GM12878 (cell line): ENCODE measurements around the gene ESPNL.

ENCODE experiments used
- ATF2 ChIP-seq: IDR thresholded peaks from 2 replicates; pipeline ENCODE4 v1.6.1; 2012; ENCODE audit warnings: low read length, inconsistent platforms
- BCL11A ChIP-seq: IDR thresholded peaks from 2 replicates; pipeline ENCODE4 v1.6.1; 2011; ENCODE audit warnings: low read depth, low read length
- CBFB ChIP-seq: IDR thresholded peaks from 2 replicates; pipeline ENCODE4 v1.6.1; 2016; ENCODE audit warnings: antibody characterized with exemption, low read depth
- CTCF ChIP-seq, 3 experiments: IDR thresholded peaks in 2 of 3; conservative IDR thresholded peaks in 1 of 3; 2 replicates each; pipeline ENCODE4 v1.5.1; 2011; ENCODE audit warnings: low read depth in 3 of 3, low read length in 3 of 3, mild to moderate bottlenecking in 3 of 3, control low read depth in 2 of 3, moderate library complexity in 2 of 3, inconsistent platforms in 1 of 3, mixed read lengths in 1 of 3; ENCODE audit not compliant: control insufficient read depth in 2 of 3, insufficient read depth in 1 of 3; ENCODE audit errors: extremely low read depth in 1 of 3
- E4F1 ChIP-seq: fragments of 450-650 bp; IDR thresholded peaks from 2 replicates; pipeline ENCODE4 v1.6.1; 2018; ENCODE audit warnings: borderline replicate concordance, mild to moderate bottlenecking; ENCODE audit not compliant: partially characterized antibody
- EZH2 ChIP-seq: IDR thresholded peaks from 2 replicates; pipeline ENCODE4 v1.6.1; 2012; ENCODE audit warnings: low read depth, mild to moderate bottlenecking, control low read depth, inconsistent platforms, low read length, borderline replicate concordance; ENCODE audit not compliant: control insufficient read depth
- NR2C2 ChIP-seq: IDR thresholded peaks from 2 replicates; pipeline ENCODE4 v1.6.1; 2011; ENCODE audit warnings: borderline replicate concordance, low read depth; ENCODE audit not compliant: control insufficient read depth, insufficient read length
- PBX3 ChIP-seq: IDR thresholded peaks from 2 replicates; pipeline ENCODE4 v1.6.1; 2011; ENCODE audit warnings: mild to moderate bottlenecking, low read depth, low read length, moderate library complexity; ENCODE audit not compliant: insufficient replicate concordance
- POLR2AphosphoS2 ChIP-seq: IDR thresholded peaks from 2 replicates; pipeline ENCODE4 v1.6.1; 2011; ENCODE audit warnings: low read depth, mild to moderate bottlenecking, low read length, improper control_type of control experiment, moderate library complexity
- POLR2AphosphoS5 ChIP-seq: IDR thresholded peaks from 2 replicates; pipeline ENCODE4 v1.6.1; 2011; ENCODE audit warnings: mild to moderate bottlenecking, low read length, inconsistent platforms
- RAD21 ChIP-seq: IDR thresholded peaks from 2 replicates; pipeline ENCODE4 v1.6.1; 2011; ENCODE audit warnings: mild to moderate bottlenecking, low read depth, low read length, moderate library complexity; ENCODE audit not compliant: insufficient read depth
- REST ChIP-seq: IDR thresholded peaks from 2 replicates; pipeline ENCODE4 v1.6.1; 2012; ENCODE audit warnings: mild to moderate bottlenecking, low read depth, low read length
- TARDBP ChIP-seq: IDR thresholded peaks from 2 replicates; pipeline ENCODE4 v1.6.1; 2016; ENCODE audit warnings: borderline replicate concordance

GRCh38 chr2:238096311-238097011 is 3.7 kb upstream of the ESPNL start:
- no peak for TF ChIP-seq EZH2
- no peak for TF ChIP-seq REST
- TF ChIP-seq RAD21 = no peak
- TF ChIP-seq POLR2AphosphoS5 = no peak
- TF ChIP-seq NR2C2 = no peak
- no peak for TF ChIP-seq POLR2AphosphoS2
- TF ChIP-seq TARDBP = no peak
- TF ChIP-seq CBFB = no peak
- no peak for TF ChIP-seq BCL11A
- no peak for TF ChIP-seq PBX3
- TF ChIP-seq ATF2 = no peak
- TF ChIP-seq E4F1 = no peak
- TF ChIP-seq CTCF (IDR thresholded peaks at IDR 0.05 in 2 of 3, conservative IDR thresholded peaks at IDR 0.05 in 1 of 3; ENCODE audit: control insufficient read depth in 2 of 3, extremely low read depth in 1 of 3, insufficient read depth in 1 of 3, low read depth in 3 of 3, low read length in 3 of 3) = no peak
